CD14-positive monocyte (primary cell): Measurements from ENCODE around the gene GKN1. TPM values are rescaled to one million over a fixed set of nuclear protein-coding genes. Genes with fewer than 3 reads are reported as not detected.

ENCODE experiments used
- DNase-seq, 3 donors: peaks; one replicate each; pipeline ENCODE4 v3.0.0-alpha.2; 2011 to 2022
- H2AFZ ChIP-seq: 2 replicates; pipeline ENCODE4 v1.6.0; 2012; ENCODE audit warnings: mild to moderate bottlenecking, low read depth, low read length, inconsistent platforms; ENCODE audit not compliant: insufficient read depth, poor library complexity, severe bottlenecking
- H3K27ac ChIP-seq, 2 donors: 1 replicate in 1 of 2; 2 replicates in 1 of 2; pipeline ENCODE4 v1.5.1; 2012 to 2013; ENCODE audit warnings: low read length in 2 of 2, control low read depth in 1 of 2, inconsistent platforms in 1 of 2, low read depth in 1 of 2, mild to moderate bottlenecking in 1 of 2
- H3K27me3 ChIP-seq, 2 donors: one replicate each; pipeline versions ENCODE4 v1.6.0 to v1.6.1; 2011 to 2013; ENCODE audit warnings: low read length in 2 of 2; ENCODE audit not compliant: control insufficient read depth in 2 of 2, insufficient read depth in 2 of 2
- H3K36me3 ChIP-seq, 2 donors: replicated peaks in 1 of 2; 1 replicate in 1 of 2; 2 replicates in 1 of 2; pipeline versions ENCODE4 v1.5.1 to v1.6.1; 2012 to 2013; ENCODE audit warnings: low read length in 2 of 2, control low read depth in 1 of 2, inconsistent platforms in 1 of 2, mild to moderate bottlenecking in 1 of 2; ENCODE audit not compliant: insufficient read depth in 2 of 2, control insufficient read depth in 1 of 2
- H3K4me1 ChIP-seq, 2 donors: 1 replicate in 1 of 2; 2 replicates in 1 of 2; pipeline versions ENCODE4 v1.5.1 to v1.6.1; 2012 to 2013; ENCODE audit warnings: low read length in 2 of 2, control low read depth in 1 of 2, inconsistent platforms in 1 of 2, mild to moderate bottlenecking in 1 of 2, moderate library complexity in 1 of 2; ENCODE audit not compliant: insufficient read depth in 2 of 2, control insufficient read depth in 1 of 2
- H3K4me2 ChIP-seq: replicated peaks from 2 replicates; pipeline ENCODE3; 2012; ENCODE audit warnings: low read length, moderate library complexity, mild to moderate bottlenecking; ENCODE audit not compliant: poor library complexity, severe bottlenecking; ENCODE audit errors: extremely low read depth
- H3K4me3 ChIP-seq, 3 experiments: fragments of 200-600 bp in 1 of 3; sonication (generic) in 1 of 3; replicated peaks in 1 of 3; 1 replicate in 2 of 3; 2 replicates in 1 of 3; pipeline ENCODE4 v1.5.1; 2011 to 2013; ENCODE audit warnings: low read length in 3 of 3, mild to moderate bottlenecking in 3 of 3, control low read depth in 2 of 3, low read depth in 2 of 3, inconsistent platforms in 1 of 3, moderate library complexity in 1 of 3
- H3K79me2 ChIP-seq: 2 replicates; pipeline ENCODE4 v1.6.0; 2012; ENCODE audit warnings: mild to moderate bottlenecking, control low read depth, inconsistent platforms, low read length, moderate library complexity; ENCODE audit not compliant: insufficient read depth
- H3K9ac ChIP-seq: 2 replicates; pipeline ENCODE4 v1.6.0; 2017; ENCODE audit warnings: low read length, mild to moderate bottlenecking; ENCODE audit not compliant: insufficient read depth, poor library complexity, severe bottlenecking
- H3K9me3 ChIP-seq, 2 donors: replicated peaks in 1 of 2; 1 replicate in 1 of 2; 2 replicates in 1 of 2; pipeline versions ENCODE4 v1.5.1 to v1.6.1; 2012 to 2013; ENCODE audit warnings: low read length in 2 of 2, control low read depth in 1 of 2; ENCODE audit not compliant: control insufficient read depth in 1 of 2, insufficient read depth in 1 of 2
- H4K20me1 ChIP-seq: 2 replicates; pipeline ENCODE4 v1.6.0; 2012; ENCODE audit warnings: mild to moderate bottlenecking, low read length, control low read depth, moderate library complexity; ENCODE audit not compliant: insufficient read depth
- H3K27ac Mint-ChIP-seq, 7 donors: one replicate each; pipeline ENCODE4 v1.8.0; 2020; ENCODE audit warnings: mild to moderate bottlenecking in 7 of 7, mixed read lengths in 7 of 7, moderate library complexity in 6 of 7, inconsistent platforms in 2 of 7
- H3K27me3 Mint-ChIP-seq, 3 donors: one replicate each; pipeline ENCODE4 v1.8.0; 2021 to 2022; ENCODE audit warnings: low read depth in 3 of 3, mild to moderate bottlenecking in 3 of 3, mixed read lengths in 3 of 3, moderate library complexity in 3 of 3, inconsistent platforms in 1 of 3
- H3K36me3 Mint-ChIP-seq, 2 donors: one replicate each; pipeline ENCODE4 v1.8.0; 2020; ENCODE audit warnings: mixed read lengths in 2 of 2, inconsistent platforms in 1 of 2, mild to moderate bottlenecking in 1 of 2
- H3K4me1 Mint-ChIP-seq: one replicate; pipeline ENCODE4 v1.8.0; 2020; ENCODE audit warnings: mild to moderate bottlenecking, mixed read lengths
- H3K4me3 Mint-ChIP-seq, 2 donors: one replicate each; pipeline ENCODE4 v1.8.0; 2020; ENCODE audit warnings: mild to moderate bottlenecking in 2 of 2, mixed read lengths in 2 of 2, moderate library complexity in 1 of 2
- H3K9me3 Mint-ChIP-seq, 7 donors: one replicate each; pipeline ENCODE4 v1.8.0; 2020 to 2022; ENCODE audit warnings: mixed read lengths in 7 of 7, mild to moderate bottlenecking in 6 of 7, moderate library complexity in 6 of 7, inconsistent platforms in 2 of 7
- CTCF ChIP-seq: fragments of 200-600 bp; IDR thresholded peaks from one replicate; pipeline ENCODE4 v1.8.0; 2022; ENCODE audit warnings: antibody characterized with exemption, mild to moderate bottlenecking
- WGBS: methylation state at CpG from one replicate; pipeline ENCODE4 v1.1.5; 2013; ENCODE audit warnings: missing lambda C conversion rate; ENCODE audit not compliant: insufficient coverage; 5-methylcytosine and 5-hydroxymethylcytosine counted together
- intact Hi-C, 2 donors: fragments of 100-400 bp; cut with micrococcal nuclease; formaldehyde crosslinking; loops; one replicate each; pipeline versions ENCODE4 v1.15.0 to v1.15.1; 2023
- polyA plus RNA-seq, 3 donors: library from polyadenylated mRNA; depleted of rRNA in 1 of 3; unstranded in 2 of 3; stranded (reverse) in 1 of 3; fragments of 300-500 nt in 2 of 3; fragments of >200 nt in 1 of 3; fragmentation: Illumina TruSeq in 2 of 3; gene quantifications; 1 replicate in 2 of 3; 2 replicates in 1 of 3; pipeline ENCODE4 v1.2.3, GENCODE V29; 2012 to 2021

GKN1 gene
- polyA plus RNA-seq, 3 donors: not detected

DNA sequence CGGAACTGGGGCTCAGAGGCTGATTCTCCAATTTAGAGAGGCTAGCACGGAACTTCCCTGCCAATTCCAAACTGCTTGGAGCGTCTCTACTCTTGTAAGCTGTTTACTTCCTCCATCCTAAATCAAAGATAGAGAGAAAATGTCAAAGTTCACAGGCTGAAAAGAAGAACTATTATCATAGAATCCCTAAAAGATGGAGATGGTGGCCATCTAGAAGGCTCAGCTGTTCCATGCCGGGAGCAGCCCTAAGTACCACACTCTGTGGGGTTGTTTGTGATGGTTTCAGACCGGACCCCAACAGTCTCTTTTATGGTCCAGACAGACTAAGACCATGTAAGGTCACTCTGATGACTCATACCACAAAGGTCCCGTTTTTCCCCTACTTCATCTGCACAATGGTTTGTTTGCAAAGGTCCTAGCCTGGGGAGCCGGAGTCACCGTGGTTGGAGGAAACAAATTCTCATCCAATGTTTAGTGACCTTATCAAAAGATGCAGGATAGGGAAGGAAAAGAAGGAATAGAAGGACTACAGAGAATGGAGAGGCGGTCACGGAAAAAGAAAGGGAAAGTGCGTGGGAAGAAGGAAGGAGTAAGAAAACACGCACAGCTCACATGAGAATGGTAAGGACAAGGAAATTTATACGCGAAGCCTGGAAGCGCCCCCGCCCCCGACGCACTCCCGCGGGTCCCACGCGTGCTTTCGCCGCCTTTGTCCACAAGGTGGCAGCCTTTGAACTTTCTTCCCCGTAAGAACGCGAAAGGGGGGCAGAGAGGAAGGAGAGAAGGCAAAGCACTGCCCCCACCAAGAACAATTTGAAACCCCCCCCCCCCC lies 38.1 kb downstream of the GKN1 start:
- H3K27me3 Mint-ChIP-seq: peaks cover 57 to 63% (median 58%) of the 10 kb centered on the region in 3 donors
- peak overlapping the region; percentile 88 for H2AFZ ChIP-seq
- H3K27ac ChIP-seq: no peak overlapping the region
- peaks cover 0 to 11% (median 2%) of the 10 kb centered on the region in 7 donors for H3K9me3 Mint-ChIP-seq
- H3K4me3 ChIP-seq: peak overlapping the region; percentile 41 to 82 (median 42)
- H3K4me1 Mint-ChIP-seq: peaks cover 23% of the 10 kb centered on the region
- 15% methylated on average over 17 of the region's 27 CpGs for WGBS
- peak overlapping the region; percentile 98 for H3K4me2 ChIP-seq
- H3K4me3 Mint-ChIP-seq: peak overlapping the region; percentile 79 to 90
- peaks cover 0 to 10% of the 10 kb centered on the region in 2 donors for H3K9me3 ChIP-seq
- no peaks in the 10 kb centered on the region for H4K20me1 ChIP-seq
- peaks cover 51 to 68% of the 10 kb centered on the region in 2 donors for H3K27me3 ChIP-seq
- peaks cover 0 to 2% of the 10 kb centered on the region in 2 donors for H3K36me3 Mint-ChIP-seq
- H3K4me1 ChIP-seq: peaks cover 18 to 22% of the 10 kb centered on the region in 2 donors
- DNase-seq: peak; percentile 18 to 52 (median 34)
- peak overlapping the region; percentile 44 for H3K9ac ChIP-seq
- peak overlapping the region in 1 of 7 donors; percentile 72 for H3K27ac Mint-ChIP-seq
- no peaks in the 10 kb centered on the region for H3K79me2 ChIP-seq
- peak; percentile 83 for TF ChIP-seq CTCF
- intact Hi-C loops: no loop called here
- H3K36me3 ChIP-seq: no peaks in the 10 kb centered on the region

DNA sequence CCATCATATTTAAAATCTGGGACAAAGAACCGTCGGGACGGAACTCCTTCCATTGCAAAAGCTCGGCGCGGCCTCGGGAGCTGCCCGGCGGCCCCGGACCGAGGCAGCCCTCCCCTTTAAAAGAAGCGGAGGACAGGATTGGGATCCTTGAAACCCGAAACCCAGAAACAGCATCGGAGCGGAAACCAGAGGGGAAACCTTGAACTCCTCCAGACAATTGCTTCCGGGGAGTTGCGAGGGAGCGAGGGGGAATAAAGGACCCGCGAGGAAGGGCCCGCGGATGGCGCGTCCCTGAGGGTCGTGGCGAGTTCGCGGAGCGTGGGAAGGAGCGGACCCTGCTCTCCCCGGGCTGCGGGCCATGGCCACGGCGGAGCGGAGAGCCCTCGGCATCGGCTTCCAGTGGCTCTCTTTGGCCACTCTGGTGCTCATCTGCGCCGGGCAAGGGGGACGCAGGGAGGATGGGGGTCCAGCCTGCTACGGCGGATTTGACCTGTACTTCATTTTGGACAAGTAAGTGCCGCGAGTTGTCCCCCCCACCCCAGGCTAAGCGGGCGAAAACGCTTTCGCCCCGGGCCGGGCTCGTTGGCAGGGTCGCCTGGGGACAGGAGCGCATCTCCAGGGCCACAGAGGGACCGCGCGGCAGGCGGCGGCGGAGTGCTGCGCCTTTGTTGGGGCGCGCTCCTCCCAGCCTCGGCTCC lies 38.9 kb downstream of the GKN1 start, which contains the start of gene ANTXR1:
ANTXR1 (plus strand) TSS at position 38 of the 698 bp plus-strand sequence; CDS start at position 359, 321 bp downstream.
- Histone ChIP-seq H3K9ac (peak within 1 kb of the TSS; percentile 44), H3K4me1 (peaks cover 18 to 22% of the 10 kb centered on the region in 2 donors), H3K4me3 (peak within 1 kb of the TSS; percentile 41 to 82 (median 42)), H3K4me2 (peak within 1 kb of the TSS; percentile 98), H3K9me3 (peaks cover 0 to 10% of the 10 kb centered on the region in 2 donors), H3K36me3 (no peaks in the 10 kb centered on the region), H4K20me1 (no peaks in the 10 kb centered on the region), H3K79me2 (no peaks in the 10 kb centered on the region), H3K27ac (no peak within 1 kb of the TSS), H2AFZ (peak within 1 kb of the TSS; percentile 88), H3K27me3 (peaks cover 51 to 71% of the 10 kb centered on the region in 2 donors)
- Mint-ChIP-seq H3K27me3 (peaks cover 60 to 70% (median 63%) of the 10 kb centered on the region in 3 donors), H3K36me3 (peaks cover 0 to 2% of the 10 kb centered on the region in 2 donors), H3K4me3 (peak within 1 kb of the TSS; percentile 79 to 90), H3K27ac (peak within 1 kb of the TSS in 2 of 7 donors; percentile 31 to 72), H3K4me1 (peaks cover 23% of the 10 kb centered on the region), H3K9me3 (peaks cover 0 to 11% (median 2%) of the 10 kb centered on the region in 7 donors)
- no peak for DNase-seq
- peak; percentile 58 for TF ChIP-seq CTCF
- WGBS: 2% methylated on average over 59 of the region's 63 CpGs
- intact Hi-C loops: no loop called here
